ENCODE results near the gene ZNF791. TPM values are rescaled to one million over a fixed set of nuclear protein-coding genes. Genes with fewer than 3 reads are reported as not detected.

ZNF791 gene
- total RNA-seq, 2 experiments from 2014 or later = 7.8 to 17.1 TPM

- Histone ChIP-seq H3K4me2 (ENCODE audit: low read length) (no peak overlapping the region), H3K9me2 (ENCODE audit: insufficient read depth, low read length) (no peaks in the 10 kb centered on the region), H3K36me3 (ENCODE audit: insufficient read depth, low read length) (no peaks in the 10 kb centered on the region), H3K4me1 (ENCODE audit: insufficient read depth, low read length, poor library complexity, severe bottlenecking) (peaks cover 6% of the 10 kb centered on the region), H3K9me3 (ENCODE audit: low read length) (no peaks in the 10 kb centered on the region), H2AFZ (ENCODE audit: low read length) (no peak overlapping the region), H3K27ac (ENCODE audit: low read depth, low read length, poor library complexity, severe bottlenecking) (no peak overlapping the region), H3K79me2 (ENCODE audit: insufficient read depth, low read depth, low read length) (no peaks in the 10 kb centered on the region), H4K20me1 (ENCODE audit: insufficient read depth, low read length) (no peaks in the 10 kb centered on the region; the same call in 1 of the 2 replicates), H3K4me3 (ENCODE audit: low read depth, low read length, poor library complexity, severe bottlenecking) (no peak overlapping the region)
- CTCF ChIA-PET (ENCODE audit: unreplicated experiment) = no interaction called here
- no peak for DNase-seq (ENCODE audit: low spot score)
- TF ChIP-seq, protein P1, sequence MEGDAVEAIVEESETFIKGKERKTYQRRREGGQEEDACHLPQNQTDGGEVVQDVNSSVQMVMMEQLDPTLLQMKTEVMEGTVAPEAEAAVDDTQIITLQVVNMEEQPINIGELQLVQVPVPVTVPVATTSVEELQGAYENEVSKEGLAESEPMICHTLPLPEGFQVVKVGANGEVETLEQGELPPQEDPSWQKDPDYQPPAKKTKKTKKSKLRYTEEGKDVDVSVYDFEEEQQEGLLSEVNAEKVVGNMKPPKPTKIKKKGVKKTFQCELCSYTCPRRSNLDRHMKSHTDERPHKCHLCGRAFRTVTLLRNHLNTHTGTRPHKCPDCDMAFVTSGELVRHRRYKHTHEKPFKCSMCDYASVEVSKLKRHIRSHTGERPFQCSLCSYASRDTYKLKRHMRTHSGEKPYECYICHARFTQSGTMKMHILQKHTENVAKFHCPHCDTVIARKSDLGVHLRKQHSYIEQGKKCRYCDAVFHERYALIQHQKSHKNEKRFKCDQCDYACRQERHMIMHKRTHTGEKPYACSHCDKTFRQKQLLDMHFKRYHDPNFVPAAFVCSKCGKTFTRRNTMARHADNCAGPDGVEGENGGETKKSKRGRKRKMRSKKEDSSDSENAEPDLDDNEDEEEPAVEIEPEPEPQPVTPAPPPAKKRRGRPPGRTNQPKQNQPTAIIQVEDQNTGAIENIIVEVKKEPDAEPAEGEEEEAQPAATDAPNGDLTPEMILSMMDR (conservative IDR thresholded peaks at IDR 0.05; ENCODE audit: low read length) = no peak
- no peak for TF ChIP-seq EZH2phosphoT487 (IDR thresholded peaks at IDR 0.05; ENCODE audit: borderline replicate concordance, low read depth, low read length)
- BruUV-seq (replicated peaks) = no TSS peak
- POLR2A ChIA-PET = no interaction called here
- intact Hi-C loops (cut with micrococcal nuclease; ENCODE audit: unreplicated experiment) = no loop called here
Observed at GRCh38 chr19:12636631-12637030, 25.9 kb downstream of the ZNF791 start.

DNA sequence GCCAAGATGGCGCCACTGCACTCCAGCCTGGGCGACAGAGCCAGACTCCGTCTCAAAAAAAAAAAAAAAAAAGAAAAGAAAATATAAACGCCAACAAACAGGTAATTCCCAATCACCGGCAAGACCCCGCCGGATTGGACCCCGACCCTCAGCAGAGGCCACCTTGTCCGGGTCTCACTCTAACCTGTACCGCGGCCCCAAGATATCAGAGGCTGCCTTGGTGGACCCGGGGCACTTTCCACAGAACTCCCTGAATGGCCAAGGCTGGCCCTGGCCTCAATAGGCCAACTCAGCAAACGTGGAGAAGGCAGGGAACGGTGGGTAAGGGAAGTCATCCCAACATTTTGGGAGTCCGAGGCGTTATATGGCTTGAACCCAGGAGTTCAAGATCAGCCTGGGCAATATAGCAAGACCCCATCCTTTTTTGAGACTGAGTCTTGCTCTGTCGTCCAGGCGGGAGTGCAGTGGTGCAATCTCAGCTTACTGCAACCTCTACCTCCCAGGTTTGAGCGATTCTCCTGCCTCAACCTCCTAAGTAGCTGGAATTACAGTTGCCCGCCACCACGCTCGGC, 28.0 kb downstream of the ZNF791 start:
- BruUV-seq (replicated peaks) = no TSS peak

More for the DNA sequence above, 28.0 kb downstream of the ZNF791 start:
- Histone ChIP-seq H3K4me2 (ENCODE audit: low read length) (no peak overlapping the region), H3K4me1 (ENCODE audit: insufficient read depth, low read length, poor library complexity, severe bottlenecking) (peaks cover 6% of the 10 kb centered on the region), H4K20me1 (ENCODE audit: insufficient read depth, low read length) (no peaks in the 10 kb centered on the region; the same call in 1 of the 2 replicates), H3K4me3 (ENCODE audit: low read depth, low read length, poor library complexity, severe bottlenecking) (no peak overlapping the region), H3K9me3 (ENCODE audit: low read length) (no peaks in the 10 kb centered on the region), H2AFZ (ENCODE audit: low read length) (no peak overlapping the region), H3K27ac (ENCODE audit: low read depth, low read length, poor library complexity, severe bottlenecking) (no peak overlapping the region), H3K79me2 (ENCODE audit: insufficient read depth, low read depth, low read length) (no peaks in the 10 kb centered on the region), H3K36me3 (ENCODE audit: insufficient read depth, low read length) (no peaks in the 10 kb centered on the region), H3K9me2 (ENCODE audit: insufficient read depth, low read length) (no peaks in the 10 kb centered on the region)
- no peak for TF ChIP-seq EZH2phosphoT487 (IDR thresholded peaks at IDR 0.05; ENCODE audit: borderline replicate concordance, low read depth, low read length)
- TF ChIP-seq, protein P1 (conservative IDR thresholded peaks at IDR 0.05; ENCODE audit: low read length) = no peak
- ChIA-PET CTCF (ENCODE audit: unreplicated experiment) (no interaction called here), POLR2A (no interaction called here)
- intact Hi-C loops (cut with micrococcal nuclease; ENCODE audit: unreplicated experiment) = no loop called here
- DNase-seq (ENCODE audit: low spot score) = no peak
